RWPE1 (cell line): ENCODE measurements around the gene LSM4.

ENCODE experiments used
- CTCF ChIA-PET: fragments of 350-600 bp; sonication (Branson Sonifier 250); formaldehyde crosslinking; extraction: SDS; loops from one replicate; lab custom pipeline; 2021; lab: Yijun Ruan, JAX
- POLR2A ChIA-PET: fragments of 400-600 bp; formaldehyde crosslinking; extraction: SDS; loops from one replicate; lab custom pipeline; 2020; ENCODE audit warnings: antibody characterized with exemption; ENCODE audit not compliant: low non-redundant PET; lab: Yijun Ruan, JAX
- DNase-seq: peaks from one replicate; pipeline ENCODE4 v3.0.0; 2012; ENCODE audit warnings: low spot score
- H3K27ac ChIP-seq: fragments of 450-650 bp; 2 replicates; pipeline ENCODE4 v1.5.1; 2017
- CTCF ChIP-seq: fragments of 450-650 bp; conservative IDR thresholded peaks from 2 replicates; pipeline ENCODE4 v1.5.1; 2017; ENCODE audit warnings: low read depth, mild to moderate bottlenecking

The LSM4 gene

GRCh38 chr19:18317961-18318800 lies 4.7 kb downstream of the LSM4 start:
- no peak for DNase-seq
- TF ChIP-seq CTCF = no peak
- CTCF ChIA-PET = interaction anchor here (0.9 to 1.0 kb wide), 2 partner anchors 41 to 66 kb away, joined by 3 read pairs; no protein-coding TSS in a partner anchor
- H3K27ac ChIP-seq = peak overlapping the region; percentile 66
- POLR2A ChIA-PET = interaction anchor here (0.6 kb wide), 1 partner anchor 34 kb away, joined by 4 read pairs; no protein-coding TSS in a partner anchor

GRCh38 chr19:18313398-18313797 lies 9.5 kb downstream of the LSM4 start:
- POLR2A ChIA-PET = no interaction called here
- no peak for DNase-seq
- H3K27ac ChIP-seq = peak overlapping the region; percentile 97
- TF ChIP-seq CTCF = no peak
- CTCF ChIA-PET = interaction anchor here (1.9 kb wide), 1 partner anchor 34 kb away, joined by 4 read pairs; no protein-coding TSS in a partner anchor

- peak overlapping the region; percentile 97 for H3K27ac ChIP-seq
- CTCF ChIA-PET = no interaction called here
- no peak for DNase-seq
- TF ChIP-seq CTCF = no peak
- POLR2A ChIA-PET = interaction anchor here (0.6 kb wide), 1 partner anchor 35 kb away, joined by 6 read pairs; no protein-coding TSS in a partner anchor
These were observed 10.8 kb downstream of the LSM4 start for GRCh38 chr19:18312092-18312534.

- no peak for DNase-seq
- TF ChIP-seq CTCF = no peak
- ChIA-PET POLR2A (no interaction called here), CTCF (no interaction called here)
- peak overlapping the region; percentile 97 for H3K27ac ChIP-seq
These were observed 11.3 kb downstream of the LSM4 start for GRCh38 chr19:18311502-18312091.

GRCh38 chr19:18310966-18311365 lies 11.9 kb downstream of the LSM4 start:
- CTCF ChIA-PET = interaction anchor here (0.5 kb wide), 1 partner anchor 99 kb away, joined by 3 read pairs; no protein-coding TSS in a partner anchor
- POLR2A ChIA-PET = no interaction called here
- no peak for DNase-seq
- H3K27ac ChIP-seq = peak overlapping the region; percentile 97
- TF ChIP-seq CTCF = no peak

- H3K27ac ChIP-seq = peak overlapping the region; percentile 97
- POLR2A ChIA-PET = no interaction called here
- no peak for TF ChIP-seq CTCF
- CTCF ChIA-PET = interaction anchor here (0.5 kb wide), 1 partner anchor 100 kb away, joined by 3 read pairs; no protein-coding TSS in a partner anchor
- no peak for DNase-seq
These were observed 12.6 kb downstream of the LSM4 start for GRCh38 chr19:18310118-18310909.
